Stimulated activated CD8-positive, alpha-beta memory T cell treated with anti-CD3 and anti-CD28 coated beads, Interleukin-7, amount 100 ng/mL, for 48 hours (primary cell): ENCODE measurements around the gene PTGDS.

ENCODE experiments used
- DNase-seq, 2 donors: peaks; one replicate each; pipeline ENCODE4 v3.0.0-alpha.2; 2020; ENCODE audit warnings: low read depth in 1 of 2; ENCODE audit errors: extremely low read depth in 1 of 2

PTGDS gene

DNA sequence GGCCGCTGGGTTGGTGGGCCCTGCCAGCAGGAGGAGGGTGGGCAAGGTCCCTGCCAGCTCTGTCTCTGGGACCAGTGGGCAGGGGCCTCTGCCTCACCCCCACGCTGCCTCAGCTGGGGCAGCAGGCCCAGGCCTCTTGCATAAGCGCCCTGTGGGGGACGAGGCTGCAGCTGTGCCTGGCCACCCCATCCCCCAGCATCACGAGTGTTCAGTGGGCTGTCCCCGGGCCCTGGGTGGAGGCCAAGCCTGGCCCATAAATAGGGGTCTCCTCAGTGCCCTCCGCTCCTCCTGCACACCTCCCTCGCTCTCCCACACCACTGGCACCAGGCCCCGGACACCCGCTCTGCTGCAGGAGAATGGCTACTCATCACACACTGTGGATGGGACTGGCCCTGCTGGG lies at the start of gene PTGDS:
Gene PTGDS, plus strand, starts transcription at position 282 of the 400 bp plus-strand sequence. Its CDS starts 75 bp downstream, at position 357.
- DNase-seq: no peak

- DNase-seq: no peak
Observed at GRCh38 chr9:136928591-136928990, 48.7 kb upstream of the PTGDS start.

GRCh38 chr9:136930014-136930413 lies 47.3 kb upstream of the PTGDS start:
- no peak for DNase-seq

DNA sequence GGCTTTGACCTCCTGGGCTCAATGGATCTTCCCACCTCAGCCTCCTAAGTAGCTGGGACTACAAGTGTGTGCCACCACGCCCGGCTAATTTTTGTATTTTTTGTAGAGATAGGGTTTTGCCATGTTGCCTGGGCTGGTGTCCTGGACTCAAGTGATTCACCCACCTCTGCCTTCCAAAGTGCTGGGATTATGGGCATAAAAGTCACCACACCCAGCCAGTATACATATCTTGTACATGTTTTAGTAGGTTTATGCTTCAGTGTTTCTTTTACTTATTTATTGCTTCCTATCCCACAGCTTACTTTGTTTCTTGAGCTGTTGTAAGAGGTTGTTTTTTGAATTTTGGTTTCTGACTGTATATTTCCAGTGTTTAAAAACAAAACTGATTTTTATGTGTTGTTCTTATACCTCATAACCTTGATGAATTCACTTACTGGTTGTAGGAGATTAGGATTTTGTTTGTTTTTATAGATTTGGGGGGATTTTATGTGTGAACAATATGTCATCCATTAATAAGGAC lies 45.6 kb upstream of the PTGDS start:
- no peak for DNase-seq

- no peak for DNase-seq
Observed at GRCh38 chr9:136934277-136934676, 43.0 kb upstream of the PTGDS start.

GRCh38 chr9:136935651-136936050 lies 41.7 kb upstream of the PTGDS start:
- no peak for DNase-seq

DNA sequence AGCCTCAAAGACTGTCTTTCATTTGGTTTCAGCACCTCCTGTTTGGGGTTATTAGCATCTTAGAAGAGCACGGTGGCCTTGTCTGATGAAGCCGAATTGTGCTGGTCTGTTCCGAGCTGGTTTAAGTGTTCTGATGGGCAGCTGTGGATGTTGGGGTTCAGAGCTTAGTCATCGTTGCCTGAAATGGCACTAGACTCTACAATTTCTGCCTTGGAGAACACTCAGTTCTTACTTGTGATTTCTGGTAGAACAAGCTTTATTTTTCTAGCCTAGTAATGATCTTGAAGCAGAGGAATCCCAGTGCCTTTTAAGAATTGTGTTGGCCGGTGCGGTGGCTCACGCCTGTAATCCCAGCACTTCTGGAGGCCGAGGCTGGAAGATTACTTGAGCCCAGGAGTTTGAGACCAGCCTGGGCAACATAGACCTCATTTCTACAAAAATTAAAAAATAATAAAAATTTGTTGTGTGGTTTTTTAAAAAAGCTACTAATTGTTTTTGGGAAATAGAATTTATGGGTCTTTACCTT lies 40.6 kb upstream of the PTGDS start:
- no peak for DNase-seq

DNA sequence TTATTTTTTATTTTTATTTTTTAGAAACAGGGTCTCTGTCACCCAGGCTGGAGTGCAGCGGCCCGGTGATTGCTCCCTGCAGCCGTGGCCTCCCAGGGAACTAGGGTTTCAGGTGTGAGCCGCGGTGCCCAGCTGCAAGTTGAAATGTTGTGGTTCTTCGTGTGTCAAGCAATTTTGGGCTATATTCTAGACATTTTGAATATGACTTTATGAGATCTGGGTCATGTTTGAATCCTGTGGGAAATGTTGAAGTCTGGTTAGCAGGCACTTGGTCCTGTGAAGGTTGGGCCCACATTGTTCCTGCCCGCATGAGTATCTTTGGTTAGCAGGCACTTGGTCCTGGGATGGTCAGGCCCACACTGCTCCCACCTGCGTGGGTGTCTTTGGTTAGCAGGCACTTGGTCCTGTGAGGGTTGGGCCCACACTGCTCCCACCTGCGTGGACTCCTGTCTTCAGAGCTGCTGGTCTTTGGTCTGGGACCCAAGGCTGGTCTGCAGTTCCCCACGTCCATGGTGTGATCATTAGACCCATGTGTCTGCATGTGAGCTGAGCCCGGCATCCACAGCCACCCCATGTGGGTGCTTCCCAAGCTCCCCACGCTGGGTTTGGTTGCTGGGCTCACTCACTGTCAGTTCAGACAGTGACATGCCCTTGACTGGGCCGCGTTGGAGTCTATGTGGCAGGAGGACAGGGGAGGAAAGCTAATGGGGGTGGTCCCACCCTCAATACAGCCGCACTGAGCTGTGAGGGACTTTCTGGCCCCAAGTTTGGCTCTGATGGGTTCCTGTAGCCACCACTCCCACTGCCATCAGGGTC lies 39.9 kb upstream of the PTGDS start:
- DNase-seq: no peak

- no peak for DNase-seq
Observed at GRCh38 chr9:136939431-136939995, 37.8 kb upstream of the PTGDS start.

DNA sequence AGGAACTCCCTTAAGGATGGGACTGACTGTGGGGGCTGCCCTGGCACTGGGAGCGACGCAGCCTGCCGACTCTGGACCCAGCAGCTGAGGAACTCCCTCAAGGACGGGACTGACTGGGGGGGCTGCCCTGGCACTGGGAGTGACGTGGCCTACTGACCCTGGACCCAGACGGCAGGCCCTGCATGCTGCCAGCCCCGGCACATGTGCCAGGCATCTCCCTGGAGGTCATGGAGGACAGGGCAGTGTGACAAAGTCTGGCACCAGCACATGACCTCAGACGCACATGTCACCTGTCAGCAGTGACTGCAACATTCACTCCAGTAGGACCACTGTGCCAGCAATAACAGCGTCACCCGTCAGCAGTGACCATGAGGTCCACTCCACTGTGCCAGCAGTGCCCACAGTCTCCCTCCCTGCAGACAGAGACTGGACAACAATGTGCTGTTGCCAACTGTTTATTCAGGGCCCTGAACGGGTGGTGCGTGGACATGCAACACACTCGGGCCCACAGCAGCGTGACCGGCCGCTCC lies 37.2 kb upstream of the PTGDS start:
- no peak for DNase-seq

GRCh38 chr9:136940526-136941230 lies 36.6 kb upstream of the PTGDS start:
- DNase-seq: no peak

- DNase-seq: no peak
Observed at GRCh38 chr9:136941231-136942111, 35.8 kb upstream of the PTGDS start.

- no peak for DNase-seq
Observed at GRCh38 chr9:136942112-136942880, 35.0 kb upstream of the PTGDS start.

GRCh38 chr9:136942881-136943230 lies 34.4 kb upstream of the PTGDS start:
- DNase-seq: no peak

DNA sequence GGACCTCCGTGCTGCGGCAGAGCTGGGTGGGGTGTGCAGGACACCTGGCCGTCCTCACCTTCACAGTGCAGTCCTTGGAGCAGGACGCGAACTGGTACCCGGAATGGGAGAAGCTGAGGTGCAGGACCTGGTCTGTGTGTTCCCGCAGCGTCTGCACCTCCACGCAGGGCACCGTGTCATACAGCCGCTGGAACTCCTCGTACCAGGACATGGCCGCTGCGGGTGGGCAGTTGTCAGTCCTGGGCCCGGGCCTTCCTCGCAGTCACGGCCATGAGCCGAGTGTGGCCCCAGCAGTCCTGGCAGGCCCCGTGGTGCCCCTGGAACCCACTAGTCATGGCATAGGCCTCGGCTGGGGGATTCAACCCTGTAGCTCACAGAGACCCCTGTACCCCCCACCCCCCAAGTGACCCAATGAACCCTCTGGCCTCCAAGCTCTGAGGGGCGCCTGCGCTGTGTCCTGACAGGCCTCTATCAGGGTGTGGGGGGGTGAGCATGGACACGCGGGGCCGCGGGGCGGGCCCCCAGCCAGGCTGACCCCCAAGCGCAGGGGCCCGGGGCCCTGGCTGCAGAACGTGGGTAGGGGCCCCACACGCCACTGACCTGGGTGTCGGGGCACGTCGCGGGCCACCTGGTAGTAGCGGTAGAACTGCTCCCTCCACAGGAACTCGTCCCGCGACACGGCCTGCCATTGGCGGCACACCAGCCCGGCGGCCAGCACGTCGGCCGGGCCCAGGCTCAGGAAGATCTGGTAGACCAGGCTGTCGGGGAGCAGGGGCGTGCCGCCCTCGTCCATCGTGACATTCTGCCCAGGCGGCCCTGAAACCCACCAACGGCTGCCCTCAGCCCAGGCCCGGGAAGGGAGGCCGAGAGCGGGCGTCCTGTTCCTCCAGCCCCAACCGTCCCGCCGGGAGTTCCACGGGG lies 33.8 kb upstream of the PTGDS start:
- DNase-seq: peak in 1 of 2 donors; percentile 22

DNA sequence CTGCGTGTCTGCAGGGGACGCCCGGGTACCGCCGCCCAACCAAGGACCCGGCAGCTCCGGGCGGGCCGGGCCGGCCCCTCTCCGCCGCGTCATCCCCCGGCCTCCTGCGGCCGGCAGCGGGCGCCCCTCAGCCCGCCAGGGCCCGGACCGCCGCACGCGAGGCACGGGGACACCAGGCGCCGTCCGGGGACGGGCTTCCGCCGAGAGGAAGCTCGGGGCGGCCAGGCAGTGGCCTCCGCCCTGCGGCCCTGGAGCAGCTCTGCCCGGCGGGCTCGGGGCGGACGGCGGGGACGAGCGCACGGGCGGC lies 33.1 kb upstream of the PTGDS start:
- DNase-seq: no peak

DNA sequence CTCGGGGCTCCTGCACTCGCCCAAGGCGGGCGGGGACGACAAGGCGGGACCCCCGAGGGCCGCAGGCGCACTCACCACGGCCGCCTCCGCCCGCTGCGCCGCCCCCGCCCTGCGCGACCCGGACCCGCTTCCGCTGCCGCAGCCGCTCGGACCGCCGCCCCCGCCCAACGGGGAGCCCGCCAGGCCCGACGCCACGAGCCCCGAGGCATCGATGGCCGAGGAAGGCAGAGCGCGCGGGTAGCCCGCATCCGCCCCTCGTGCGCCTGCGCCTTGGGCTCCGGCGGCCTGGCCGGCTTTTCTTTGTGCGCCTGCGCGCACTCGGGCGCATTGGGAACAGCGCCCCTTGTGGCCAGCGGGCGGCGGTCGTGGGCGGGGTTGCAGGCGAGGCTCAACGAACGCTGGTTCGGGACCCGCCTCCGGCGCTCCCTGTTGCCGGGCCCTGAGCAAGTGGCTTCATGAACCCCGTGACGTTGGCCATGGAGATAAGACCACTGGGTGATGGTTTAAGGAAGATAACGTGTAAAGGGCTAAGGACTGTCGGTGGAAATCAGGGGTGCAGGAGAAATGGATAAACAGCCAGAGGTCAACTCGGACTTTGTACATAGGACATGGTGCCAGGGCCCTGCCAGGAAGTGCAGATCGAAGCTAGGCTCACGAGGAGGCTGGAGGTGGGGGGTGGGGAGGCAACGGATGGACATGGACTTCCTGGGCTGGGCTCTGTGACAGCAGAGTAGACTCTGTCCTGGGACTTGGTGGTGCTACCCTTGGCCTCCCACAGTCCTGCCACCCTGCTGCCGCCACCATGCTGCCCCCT lies 32.6 kb upstream of the PTGDS start, which contains the start of the genes C8G and FBXW5:
Gene C8G, plus strand, starts transcription at position 725 of the 814 bp plus-strand sequence. Its CDS starts 78 bp downstream, at position 803.
Gene FBXW5, minus strand, starts transcription at position 220 of the 814 bp plus-strand sequence. CDS start 655 bp downstream, outside the sequence.
- peak; percentile 88 to 95 for DNase-seq
